ENCODE data around the gene OR52W1.
A peak's percentile ranks its signal among the peaks of the same experiment; 100 is the strongest.

Gene OR52W1, protein sequence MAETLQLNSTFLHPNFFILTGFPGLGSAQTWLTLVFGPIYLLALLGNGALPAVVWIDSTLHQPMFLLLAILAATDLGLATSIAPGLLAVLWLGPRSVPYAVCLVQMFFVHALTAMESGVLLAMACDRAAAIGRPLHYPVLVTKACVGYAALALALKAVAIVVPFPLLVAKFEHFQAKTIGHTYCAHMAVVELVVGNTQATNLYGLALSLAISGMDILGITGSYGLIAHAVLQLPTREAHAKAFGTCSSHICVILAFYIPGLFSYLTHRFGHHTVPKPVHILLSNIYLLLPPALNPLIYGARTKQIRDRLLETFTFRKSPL

DNA sequence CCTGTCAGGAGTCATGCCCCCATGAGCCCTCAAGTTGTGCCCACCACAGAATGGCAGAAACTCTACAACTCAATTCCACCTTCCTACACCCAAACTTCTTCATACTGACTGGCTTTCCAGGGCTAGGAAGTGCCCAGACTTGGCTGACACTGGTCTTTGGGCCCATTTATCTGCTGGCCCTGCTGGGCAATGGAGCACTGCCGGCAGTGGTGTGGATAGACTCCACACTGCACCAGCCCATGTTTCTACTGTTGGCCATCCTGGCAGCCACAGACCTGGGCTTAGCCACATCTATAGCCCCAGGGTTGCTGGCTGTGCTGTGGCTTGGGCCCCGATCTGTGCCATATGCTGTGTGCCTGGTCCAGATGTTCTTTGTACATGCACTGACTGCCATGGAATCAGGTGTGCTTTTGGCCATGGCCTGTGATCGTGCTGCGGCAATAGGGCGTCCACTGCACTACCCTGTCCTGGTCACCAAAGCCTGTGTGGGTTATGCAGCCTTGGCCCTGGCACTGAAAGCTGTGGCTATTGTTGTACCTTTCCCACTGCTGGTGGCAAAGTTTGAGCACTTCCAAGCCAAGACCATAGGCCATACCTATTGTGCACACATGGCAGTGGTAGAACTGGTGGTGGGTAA, at the start of gene OR52W1:
TSS of gene OR52W1 (plus strand) at position 51 of the 637 bp plus-strand sequence. CDS start at position 51, 0 bp downstream.
- DNase-seq (ENCODE audit: low spot score): no peak

DNA sequence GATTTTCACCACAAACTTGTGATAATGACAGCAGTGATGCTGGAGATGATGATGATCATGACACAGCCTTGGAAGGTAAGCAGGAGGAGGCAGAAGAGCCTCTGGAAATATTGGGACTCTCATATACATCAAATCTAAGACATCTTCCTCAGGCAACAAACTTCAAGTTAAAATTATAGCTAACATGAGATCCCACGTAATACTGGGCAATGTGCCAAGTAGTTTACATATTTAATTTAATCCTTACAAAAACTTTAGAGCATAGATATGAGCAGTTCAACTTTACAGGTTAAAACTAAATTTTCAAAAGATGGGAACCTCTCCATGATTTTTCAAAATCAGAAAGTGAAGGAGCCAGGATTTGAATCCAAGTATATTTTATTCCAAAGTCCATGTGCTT, 47.9 kb upstream of the OR52W1 start:
- no peak for DNase-seq (ENCODE audit: low spot score)

DNA sequence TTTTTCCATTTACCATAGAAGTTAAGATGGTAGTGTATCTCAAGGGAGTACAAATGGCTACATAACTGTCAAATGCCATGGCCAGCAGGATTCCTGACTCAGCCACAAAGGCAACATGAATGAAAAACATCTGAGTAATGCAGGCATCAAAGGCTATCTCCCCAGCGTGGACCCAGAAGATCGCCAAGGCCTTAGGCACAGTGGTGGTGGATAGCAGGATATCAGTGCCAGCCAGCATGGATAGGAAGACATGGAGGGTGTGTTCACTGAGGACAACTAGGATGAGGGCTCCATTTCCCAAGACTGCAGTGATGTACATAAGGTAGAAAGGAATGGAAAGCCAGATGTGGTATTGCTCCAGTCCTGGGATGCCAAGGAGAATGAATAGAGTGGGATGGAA, 46.9 kb upstream of the OR52W1 start:
- no peak for DNase-seq (ENCODE audit: low spot score)

DNA sequence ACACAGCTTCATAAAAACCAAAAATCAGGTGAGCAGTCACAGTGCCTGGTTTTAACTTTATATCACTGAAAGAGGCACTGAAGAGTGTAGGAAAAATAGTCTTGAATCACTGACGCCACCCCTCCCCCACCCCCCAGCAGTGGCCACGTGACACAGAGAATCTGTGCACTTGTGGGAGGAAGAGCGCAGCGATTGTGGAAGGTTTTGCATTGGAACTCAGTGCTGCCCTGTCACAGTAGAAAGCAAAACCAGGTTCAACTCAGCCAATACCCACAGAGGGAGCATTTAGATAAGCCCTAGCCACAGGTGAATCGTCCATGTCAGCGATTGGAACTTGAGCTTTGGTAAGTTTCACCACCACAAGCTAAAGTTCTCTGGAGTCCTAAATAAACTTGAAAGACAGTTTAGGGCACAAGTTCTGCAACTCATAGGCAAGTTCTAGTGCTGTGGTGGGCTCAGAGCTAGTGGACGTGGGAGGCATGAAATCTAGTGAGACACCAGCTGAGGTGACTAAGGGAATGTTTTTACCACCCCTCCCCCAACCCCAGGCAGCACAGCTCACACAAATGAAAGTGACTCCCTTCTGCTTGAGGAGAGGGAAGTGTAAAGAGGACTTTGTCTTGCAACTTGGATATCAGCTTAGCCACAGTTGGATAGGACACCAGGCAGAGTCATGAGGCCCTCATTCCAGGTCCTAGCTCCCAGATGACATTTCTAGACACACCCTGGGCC, 42.2 kb upstream of the OR52W1 start:
- DNase-seq (ENCODE audit: low spot score): no peak

DNA sequence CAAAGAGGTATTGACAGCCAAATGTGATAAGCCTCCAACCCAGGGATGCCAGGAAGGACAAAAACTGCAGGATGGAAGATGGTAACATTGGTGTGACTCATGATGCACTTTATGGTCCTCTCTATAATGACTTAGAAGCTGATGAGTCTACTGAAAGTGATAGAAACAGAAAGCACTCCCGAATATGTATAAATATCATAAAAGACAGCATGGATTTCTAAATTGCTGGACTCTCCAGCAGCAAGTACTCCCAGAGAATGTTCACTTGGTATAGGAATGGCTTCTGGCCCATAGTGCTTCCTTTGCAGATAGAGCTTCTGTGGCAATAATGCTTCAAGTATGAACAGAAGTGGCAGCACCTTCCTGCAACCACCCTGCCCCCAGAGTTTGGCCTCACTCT, 28.8 kb upstream of the OR52W1 start, which contains the start of gene OR52B2:
TSS of gene OR52B2 (minus strand) at position 101 of the 400 bp plus-strand sequence. CDS start at position 101, 0 bp downstream.
- no peak for DNase-seq (ENCODE audit: low spot score)

DNA sequence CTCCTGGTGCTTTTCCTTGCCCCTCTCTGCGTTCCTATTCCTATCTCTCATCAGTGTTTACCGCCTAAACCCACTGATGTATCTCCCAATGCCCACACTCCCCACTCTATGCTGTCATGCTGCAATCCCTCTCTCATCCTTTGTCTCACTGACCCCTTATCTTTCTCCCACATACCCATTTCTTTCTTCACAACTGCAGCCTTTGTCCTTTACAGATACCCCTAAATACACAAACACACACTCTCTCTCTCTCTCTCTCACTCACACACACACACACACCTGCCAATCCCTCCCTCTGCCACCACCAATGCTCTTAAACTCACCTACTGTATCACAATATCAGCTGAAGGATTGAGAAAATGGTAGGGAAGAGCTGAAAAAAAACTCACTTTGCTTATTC, 23.6 kb upstream of the OR52W1 start:
- DNase-seq (ENCODE audit: low spot score): no peak

DNA sequence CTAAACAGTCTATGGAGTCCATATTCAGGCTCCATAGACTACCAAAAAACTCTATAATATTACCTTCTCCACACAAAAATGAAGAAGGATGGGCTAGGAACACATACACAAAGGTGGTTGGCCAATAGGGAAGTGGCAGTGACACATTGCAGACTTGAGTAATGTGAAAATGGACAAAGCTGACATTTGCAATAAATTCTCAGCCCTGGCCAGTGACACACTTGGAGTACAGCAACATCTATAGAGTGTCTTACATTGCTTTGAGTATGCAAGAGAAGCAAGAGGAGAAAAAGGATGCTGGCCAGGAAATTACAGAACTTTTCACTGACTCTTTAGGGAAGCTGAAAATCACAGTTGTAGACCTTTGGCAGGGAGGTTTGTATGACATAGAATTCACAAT, 7.3 kb upstream of the OR52W1 start:
- DNase-seq (ENCODE audit: low spot score): no peak

DNA sequence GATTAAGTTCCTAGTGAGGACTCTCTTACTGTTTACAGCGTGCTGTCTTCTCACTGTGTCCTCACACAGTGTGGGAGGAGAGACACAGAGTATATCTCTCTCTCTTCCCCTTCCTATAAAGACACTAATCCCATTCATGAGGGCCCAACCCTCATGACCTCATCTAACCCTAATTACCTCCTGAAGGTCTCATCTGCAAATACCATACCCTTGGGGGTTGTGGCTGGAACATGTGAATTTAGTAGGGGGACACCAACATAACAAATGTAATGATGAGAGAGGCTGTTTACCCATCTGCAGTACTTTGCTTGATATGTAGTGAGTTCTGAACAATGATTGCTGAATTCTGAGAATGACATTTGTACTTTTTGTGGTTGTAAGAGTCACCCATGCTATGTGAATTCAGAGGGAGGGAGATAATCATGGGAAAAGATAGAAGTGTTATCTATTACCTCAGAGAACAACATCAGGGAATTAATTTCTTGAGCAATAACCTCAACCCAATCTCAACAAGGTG, 4.9 kb upstream of the OR52W1 start:
- DNase-seq (ENCODE audit: low spot score): no peak

DNA sequence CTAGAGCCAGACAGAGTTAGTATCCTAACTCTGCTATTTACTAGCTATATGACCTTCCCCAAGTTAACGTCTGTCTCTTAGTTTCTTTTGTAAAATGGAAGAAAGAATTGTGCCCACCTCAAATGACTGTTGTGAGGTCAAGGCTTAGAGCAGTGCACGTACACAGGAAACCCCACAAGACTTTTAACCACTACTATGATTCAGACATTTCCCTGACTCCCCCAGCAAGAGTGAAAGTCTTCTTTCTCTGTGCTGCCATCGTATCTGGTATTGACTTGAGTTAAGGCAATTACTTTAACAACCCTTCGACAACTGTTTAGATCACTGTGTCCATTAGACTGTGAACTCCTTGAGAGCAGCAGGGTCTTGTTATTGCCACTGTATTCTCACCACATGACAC, 2.6 kb upstream of the OR52W1 start:
- no peak for DNase-seq (ENCODE audit: low spot score)

DNA sequence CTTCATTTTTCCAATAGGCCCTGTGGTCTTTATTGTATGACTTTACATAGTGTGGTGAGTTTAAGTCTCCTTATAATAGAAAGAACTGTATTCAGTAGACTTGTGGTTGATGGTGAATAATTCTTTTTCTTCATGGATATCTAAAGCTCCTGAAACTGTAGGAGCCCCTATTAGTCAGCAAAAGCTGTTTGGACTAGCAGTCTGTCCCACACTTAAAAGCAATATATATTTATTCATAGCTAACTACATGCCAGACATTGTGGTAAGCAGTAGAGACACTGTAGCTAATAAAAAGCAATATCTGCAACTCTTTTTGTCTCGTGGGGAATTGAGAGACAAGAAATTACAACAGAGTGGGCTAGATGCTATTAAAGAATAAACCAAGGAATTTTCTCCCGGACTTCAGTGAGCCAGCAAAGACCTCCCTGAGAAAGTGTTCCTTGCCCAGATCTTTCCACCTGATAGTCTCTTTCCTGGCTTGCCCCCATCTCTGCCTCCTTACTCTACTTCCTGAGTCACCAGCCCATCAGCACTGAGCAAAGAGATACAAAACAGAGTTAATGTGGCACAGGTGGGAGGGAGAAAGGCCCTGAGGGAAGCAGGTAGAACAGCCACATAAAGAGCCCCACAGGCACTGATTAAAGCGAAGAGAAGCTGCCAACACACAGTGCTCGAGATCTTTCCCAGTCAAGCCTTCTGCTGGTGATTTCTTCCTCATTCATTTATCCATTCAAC, 1.4 kb upstream of the OR52W1 start:
- DNase-seq (ENCODE audit: low spot score): no peak

DNA sequence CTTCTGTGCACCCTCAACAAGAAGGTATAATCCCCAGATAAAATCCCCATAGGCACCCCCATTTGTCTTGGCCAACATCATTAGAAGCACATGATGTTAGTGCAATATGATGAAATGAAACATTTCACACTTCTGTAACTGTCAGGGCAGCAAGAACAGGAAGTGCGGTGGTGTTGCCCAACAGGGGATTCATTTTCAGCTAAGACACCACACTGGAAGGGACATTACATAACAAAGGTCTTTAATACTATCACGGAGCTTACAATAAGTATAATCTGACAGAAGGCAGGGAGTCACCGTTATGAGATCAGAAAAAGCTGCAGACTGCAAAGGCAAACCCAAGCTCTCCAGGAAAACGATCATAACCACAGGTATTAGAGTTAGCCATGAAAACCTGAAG, 2.0 kb downstream of the OR52W1 start:
- DNase-seq (ENCODE audit: low spot score): peak; percentile 16

DNA sequence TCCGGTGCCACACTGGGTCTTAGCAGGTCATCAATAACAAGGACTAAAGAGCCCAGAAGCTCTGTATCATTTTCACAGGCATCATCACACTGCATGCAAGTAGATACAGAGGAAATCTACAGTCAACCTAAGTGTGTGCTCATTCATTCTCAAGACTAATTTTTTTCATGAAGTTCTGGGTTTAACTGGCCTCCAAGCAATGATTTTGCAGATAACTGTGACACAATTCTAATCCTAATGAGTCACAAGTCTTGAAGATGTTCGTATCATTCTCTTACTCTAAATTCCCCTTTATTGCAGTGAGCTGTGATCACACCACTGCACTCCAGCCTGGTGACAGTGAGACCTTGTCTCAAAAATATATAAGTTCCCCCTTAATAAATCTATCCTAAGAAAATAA, 2.5 kb downstream of the OR52W1 start:
- DNase-seq (ENCODE audit: low spot score): no peak

DNA sequence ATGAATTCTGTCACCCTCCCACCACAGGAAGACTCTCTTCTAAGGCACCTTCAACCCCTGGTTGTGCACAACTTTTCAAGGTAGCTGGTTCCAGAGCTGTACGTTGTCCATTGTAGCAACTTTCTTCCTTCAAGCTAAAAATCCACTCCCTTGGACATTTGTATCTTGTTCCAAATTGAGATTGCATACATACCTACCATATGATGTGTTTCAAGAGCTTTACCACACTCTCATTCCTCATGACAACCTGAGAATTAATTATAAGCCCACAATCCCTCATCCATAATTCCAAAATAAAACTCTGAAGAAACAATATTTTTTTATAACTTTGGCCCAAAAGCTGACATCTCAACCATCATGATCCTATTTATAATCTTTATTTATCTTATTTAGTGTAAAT, 3.0 kb downstream of the OR52W1 start:
- DNase-seq (ENCODE audit: low spot score): no peak

DNA sequence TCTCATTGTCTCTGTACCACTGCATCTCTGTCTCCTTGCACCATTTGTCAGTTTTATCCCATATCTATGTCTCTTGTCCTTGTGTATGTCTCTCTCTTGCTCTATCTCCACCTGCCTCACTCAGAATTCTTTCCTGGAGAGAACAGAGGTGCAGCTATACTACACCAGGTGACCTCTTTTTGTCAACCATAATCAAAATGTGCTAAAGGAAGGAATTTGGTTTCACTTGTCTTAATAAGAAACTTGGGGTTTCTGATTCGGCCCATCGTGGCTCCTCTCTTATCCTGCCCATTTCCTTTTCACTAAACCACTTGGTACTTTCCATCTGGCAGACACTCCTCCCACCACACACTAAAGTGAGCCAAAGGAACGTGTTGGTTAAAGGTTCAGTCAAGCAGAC, 4.3 kb downstream of the OR52W1 start:
- DNase-seq (ENCODE audit: low spot score): no peak

DNA sequence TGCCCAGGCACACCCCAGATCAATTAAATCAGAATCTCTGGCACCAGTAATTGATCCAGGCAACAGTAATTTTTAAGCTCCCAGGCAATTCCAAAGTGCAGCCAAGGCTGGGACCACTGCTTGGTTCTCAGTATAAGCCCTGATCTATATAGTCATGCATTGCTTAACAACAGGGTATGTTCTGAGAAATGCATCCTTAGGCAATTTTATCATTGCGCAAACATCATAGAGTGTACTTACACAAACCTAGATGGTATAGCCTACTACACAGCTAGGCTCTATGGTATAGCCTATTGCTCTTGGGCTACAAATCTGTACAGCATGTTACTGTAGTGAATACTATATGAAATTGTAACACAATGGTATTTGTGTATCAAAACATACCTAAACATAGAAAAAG, 5.7 kb downstream of the OR52W1 start:
- no peak for DNase-seq (ENCODE audit: low spot score)

DNA sequence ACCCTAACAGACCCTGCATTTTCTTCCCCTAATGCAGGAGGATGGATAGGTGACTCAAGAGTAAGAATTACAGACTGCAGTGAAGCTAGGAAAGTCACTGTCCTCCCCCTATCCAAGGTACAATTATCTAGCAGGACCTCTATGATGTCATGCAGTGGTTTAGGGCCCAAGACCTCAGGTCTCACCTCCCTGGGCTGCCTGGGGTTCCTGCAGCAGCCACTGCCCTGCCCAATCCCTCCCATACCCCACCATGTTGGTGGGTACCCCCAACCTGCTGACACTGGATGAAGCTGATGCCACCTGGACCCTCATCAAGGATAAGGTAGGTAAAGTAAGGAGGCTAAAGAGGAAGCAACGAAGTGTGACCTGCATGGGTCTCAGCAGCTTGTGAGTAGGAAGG, 6.3 kb downstream of the OR52W1 start, which contains the start of gene C11orf42:
TSS of gene C11orf42 (plus strand) at position 192 of the 400 bp plus-strand sequence. CDS start at position 251, 59 bp downstream.
- DNase-seq (ENCODE audit: low spot score): no peak

DNA sequence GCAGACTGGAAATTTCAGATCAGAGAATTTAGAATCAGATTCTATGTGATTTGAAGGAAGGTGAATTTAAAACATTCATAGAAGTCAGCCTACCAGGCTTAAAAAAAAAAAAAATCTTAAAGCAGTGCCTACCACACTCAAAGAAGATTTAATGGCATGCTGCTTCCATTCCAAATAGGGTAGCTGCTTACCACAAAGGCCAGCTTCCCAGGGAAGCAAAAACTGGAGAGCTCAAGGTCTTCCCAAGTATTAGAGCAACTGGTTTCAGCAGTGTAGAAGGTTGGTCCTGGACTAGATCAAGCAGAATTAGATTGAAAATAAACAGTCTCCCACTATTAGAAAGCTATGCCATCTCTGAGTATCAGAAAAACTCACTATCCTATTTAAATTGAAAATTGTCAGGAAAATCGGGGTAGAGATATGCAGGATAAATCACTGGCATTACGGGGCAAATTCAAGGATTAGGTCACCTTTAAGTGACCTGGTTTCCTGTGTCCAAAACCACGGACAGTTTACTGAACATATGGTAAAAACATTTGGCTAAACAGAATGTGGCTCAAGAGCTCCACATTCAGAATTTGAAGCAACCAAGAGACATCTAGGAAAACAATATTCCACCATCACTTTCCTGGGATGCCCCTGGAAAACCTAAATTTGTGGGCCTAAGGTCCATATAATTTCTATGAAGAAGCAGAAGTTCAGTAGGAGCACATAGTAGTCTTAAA, 7.6 kb downstream of the OR52W1 start:
- DNase-seq (ENCODE audit: low spot score): no peak

DNA sequence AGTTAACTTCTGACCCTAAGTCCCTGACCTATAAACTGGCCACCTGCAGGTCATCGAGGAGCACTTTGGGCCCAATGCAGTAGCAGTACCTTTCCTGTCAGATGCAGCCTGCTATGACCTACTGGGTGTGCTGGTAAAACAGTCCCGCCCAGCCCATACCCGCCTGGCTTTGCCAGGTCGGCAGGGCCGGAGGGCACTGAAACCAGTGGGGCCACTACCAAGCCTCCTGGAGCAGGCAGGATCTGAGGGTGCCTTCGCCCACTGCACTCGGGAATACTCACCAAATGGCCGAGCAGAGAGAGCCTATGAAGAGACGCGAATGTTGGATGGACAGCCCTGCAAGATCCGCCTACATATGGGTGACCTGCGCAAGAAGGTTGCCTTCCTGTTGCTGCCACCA, 10.8 kb downstream of the OR52W1 start:
- no peak for DNase-seq (ENCODE audit: low spot score)

DNA sequence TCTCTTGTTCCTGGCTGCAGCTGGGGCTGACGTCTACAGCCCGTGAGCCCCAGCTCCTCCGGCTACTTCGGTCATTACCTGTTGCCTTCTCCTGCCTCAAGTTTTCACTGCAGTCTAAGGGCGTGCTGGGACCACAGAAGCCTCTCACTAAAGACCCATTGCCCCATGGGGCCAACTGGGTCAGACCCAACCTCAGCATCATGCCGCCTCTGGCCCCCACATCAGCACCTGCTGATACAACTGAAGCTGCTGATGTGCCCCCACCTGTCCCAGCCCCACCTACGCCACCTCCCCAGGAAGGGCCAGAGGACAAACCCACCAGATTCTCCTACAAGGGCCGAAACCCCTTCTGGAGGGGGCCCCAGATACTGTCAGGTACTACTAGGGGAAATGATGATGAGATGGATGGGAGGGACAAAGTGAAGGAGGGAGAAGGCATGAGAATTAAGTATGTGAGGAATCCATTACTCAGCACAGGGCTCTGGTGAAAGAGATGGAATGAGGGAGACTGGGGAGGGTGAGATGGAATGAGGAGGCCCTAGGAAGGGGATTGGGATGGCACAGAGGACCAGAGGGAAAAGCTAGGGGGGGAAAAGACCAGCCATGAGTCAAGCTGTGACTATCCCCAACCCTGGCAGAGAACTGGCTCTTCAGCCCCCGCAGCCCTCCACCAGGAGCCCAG, 11.4 kb downstream of the OR52W1 start:
- no peak for DNase-seq (ENCODE audit: low spot score)

DNA sequence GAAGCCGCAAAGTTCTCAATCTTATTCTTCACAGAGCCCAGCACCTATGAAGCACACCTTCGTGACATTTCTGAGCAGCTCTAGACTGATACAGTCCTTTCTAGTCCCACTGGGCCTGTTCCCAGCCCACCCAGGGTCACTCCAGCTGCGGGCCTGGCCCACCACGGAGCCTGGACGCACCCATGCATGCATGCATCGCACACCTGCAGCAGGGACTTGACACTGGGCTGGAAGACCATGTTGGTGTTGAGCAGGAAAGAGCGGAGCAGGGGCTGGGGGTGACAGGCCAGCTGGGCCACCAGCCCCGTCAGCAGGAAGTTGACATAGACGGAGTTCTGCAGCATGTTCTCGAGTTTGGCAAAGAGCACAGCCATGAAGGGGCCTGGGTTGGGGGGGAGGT, 15.5 kb downstream of the OR52W1 start:
- DNase-seq (ENCODE audit: low spot score): no peak

DNA sequence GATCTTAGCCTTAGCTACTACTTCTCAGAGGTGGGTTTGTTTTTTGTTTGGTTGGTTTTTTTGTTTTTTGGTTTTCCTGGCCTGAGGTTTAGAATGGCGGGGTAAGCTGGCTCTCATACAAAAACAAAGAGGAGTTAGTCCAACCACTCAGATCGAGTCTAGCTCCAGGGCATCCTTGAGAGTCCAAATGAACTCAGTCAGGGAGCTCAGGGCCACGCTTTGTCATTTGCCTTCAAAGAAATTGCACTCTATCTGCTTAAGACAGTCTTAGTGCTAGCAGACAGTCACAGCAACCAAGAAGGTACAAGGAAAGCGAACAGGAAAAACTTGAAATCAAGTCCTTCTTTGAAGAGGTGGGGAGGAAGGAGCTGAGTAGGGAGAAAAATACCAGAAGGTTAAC, 17.5 kb downstream of the OR52W1 start:
- DNase-seq (ENCODE audit: low spot score): no peak
